ENCODE data around the gene METTL26.

DNA sequence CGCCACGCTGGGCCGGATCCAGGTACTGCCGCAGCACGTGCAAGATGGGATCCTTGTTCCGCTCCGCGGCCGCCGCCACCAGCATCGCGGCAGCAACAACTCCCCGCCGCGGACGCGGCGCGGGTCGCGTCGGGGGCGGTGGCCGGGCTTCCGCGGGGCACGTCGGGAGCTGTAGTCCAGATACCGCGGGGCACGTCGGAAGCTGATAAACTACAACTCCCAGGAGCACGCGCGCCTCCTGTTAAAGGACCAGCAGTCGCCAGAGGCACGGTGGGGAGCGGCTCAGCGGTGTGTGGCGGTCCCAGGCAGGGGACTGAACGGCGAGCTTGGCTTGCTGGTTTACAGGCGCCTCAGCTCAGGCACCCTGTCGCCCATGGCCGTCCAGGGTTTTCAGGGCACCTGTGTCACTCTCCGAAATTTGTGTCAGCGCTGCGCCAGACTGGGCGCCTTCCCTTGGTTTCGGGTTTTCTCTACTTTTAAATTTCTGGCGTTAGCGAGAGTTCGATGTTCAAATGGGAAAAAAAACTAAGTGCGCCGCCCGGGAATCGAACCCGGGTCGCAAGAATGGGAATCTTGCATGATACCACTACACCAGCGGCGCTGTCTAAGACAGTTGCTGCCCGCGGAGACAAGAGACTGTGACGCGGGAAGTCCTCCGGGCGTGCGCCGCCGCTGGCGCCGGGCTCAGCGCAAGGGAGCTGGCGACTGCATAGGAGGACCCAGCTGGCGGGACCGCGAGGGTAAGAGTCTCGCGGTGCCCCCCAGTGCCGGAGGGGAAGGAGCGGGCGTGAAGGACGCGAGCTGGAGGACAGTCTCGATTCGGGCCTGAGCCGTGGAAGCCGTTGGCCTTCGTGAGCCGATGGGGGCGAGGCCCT lies at the start of gene METTL26:
- TF ChIP-seq JUN (CRISPR knock-in tag; IDR thresholded peaks at IDR 0.05) = 0 out of 2 replicates have a peak, but pooled peaks have one; percentile 63
- TF ChIP-seq, protein P1, sequence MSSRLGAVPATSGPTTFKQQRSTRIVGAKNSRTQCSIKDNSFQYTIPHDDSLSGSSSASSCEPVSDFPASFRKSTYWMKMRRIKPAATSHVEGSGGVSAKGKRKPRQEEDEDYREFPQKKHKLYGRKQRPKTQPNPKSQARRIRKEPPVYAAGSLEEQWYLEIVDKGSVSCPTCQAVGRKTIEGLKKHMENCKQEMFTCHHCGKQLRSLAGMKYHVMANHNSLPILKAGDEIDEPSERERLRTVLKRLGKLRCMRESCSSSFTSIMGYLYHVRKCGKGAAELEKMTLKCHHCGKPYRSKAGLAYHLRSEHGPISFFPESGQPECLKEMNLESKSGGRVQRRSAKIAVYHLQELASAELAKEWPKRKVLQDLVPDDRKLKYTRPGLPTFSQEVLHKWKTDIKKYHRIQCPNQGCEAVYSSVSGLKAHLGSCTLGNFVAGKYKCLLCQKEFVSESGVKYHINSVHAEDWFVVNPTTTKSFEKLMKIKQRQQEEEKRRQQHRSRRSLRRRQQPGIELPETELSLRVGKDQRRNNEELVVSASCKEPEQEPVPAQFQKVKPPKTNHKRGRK (CRISPR knock-in tag; IDR thresholded peaks at IDR 0.05; ENCODE audit: borderline replicate concordance) = no peak

Data from WTC11 (cell line).